Tibial artery (tissue), 4 donors: ENCODE data around the gene MOB1A.

ENCODE experiments used
- DNase-seq, 2 donors: peaks; one replicate each; pipeline ENCODE4 v3.0.0-alpha.2; 2019
- H3K27ac ChIP-seq, 2 donors: fragments of 200-600 bp; sonication (generic) in 1 of 2; 1 replicate in 1 of 2; 2 replicates in 1 of 2; pipeline ENCODE4 v1.5.1; 2018 to 2019; ENCODE audit warnings: mild to moderate bottlenecking in 1 of 2
- H3K27me3 ChIP-seq, 2 donors: fragments of 200-600 bp; sonication (generic) in 1 of 2; one replicate each; pipeline versions ENCODE4 v1.5.1 to v1.6.0; 2016 to 2019
- H3K36me3 ChIP-seq, 3 donors: fragments of 200-600 bp; sonication (generic) in 2 of 3; one replicate each; pipeline ENCODE4 v1.5.1; 2016 to 2019; ENCODE audit warnings: mild to moderate bottlenecking in 2 of 3
- H3K4me1 ChIP-seq, 4 donors: fragments of 200-600 bp; sonication (generic) in 2 of 4; 1 replicate in 3 of 4; 2 replicates in 1 of 4; pipeline ENCODE4 v1.5.1; 2016 to 2019
- H3K4me3 ChIP-seq, 2 donors: fragments of 200-600 bp; sonication (generic) in 1 of 2; 1 replicate in 1 of 2; 2 replicates in 1 of 2; pipeline ENCODE4 v1.5.1; 2018 to 2019; ENCODE audit warnings: mild to moderate bottlenecking in 2 of 2
- H3K9me3 ChIP-seq, 3 donors: fragments of 200-600 bp; sonication (generic) in 1 of 3; one replicate each; pipeline ENCODE4 v1.5.1; 2016 to 2019
- CTCF ChIP-seq, 2 experiments: fragments of 200-600 bp in 1 of 2; fragments of 450-650 bp in 1 of 2; IDR thresholded peaks; one replicate each; pipeline ENCODE4 v1.5.1; 2017 to 2019; ENCODE audit warnings: antibody characterized with exemption in 2 of 2, mild to moderate bottlenecking in 1 of 2, moderate library complexity in 1 of 2
- intact Hi-C: fragments of 100-400 bp; cut with DNase I; formaldehyde crosslinking; loops from one replicate; pipeline ENCODE4 v1.15.0; 2023; ENCODE audit warnings: low total_unique reads

Gene MOB1A

GRCh38 chr2:74119912-74120825 lies 58.5 kb downstream of the MOB1A start:
- peak overlapping the region; percentile 63 to 89 for H3K4me3 ChIP-seq
- DNase-seq, result peak; percentile 66 to 89
- H3K4me1 ChIP-seq, result peaks cover 0 to 6% (median 4%) of the 10 kb centered on the region in 4 donors
- no peaks in the 10 kb centered on the region for H3K36me3 ChIP-seq
- TF ChIP-seq CTCF (IDR thresholded peaks at IDR 0.05), result peak; percentile 44 to 52
- intact Hi-C loops, result no loop called here
- no peaks in the 10 kb centered on the region for H3K27me3 ChIP-seq
- H3K27ac ChIP-seq, result peak overlapping the region; percentile 80 to 84
- H3K9me3 ChIP-seq, result no peaks in the 10 kb centered on the region

- Histone ChIP-seq H3K36me3 (no peaks in the 10 kb centered on the region), H3K4me1 (peaks cover 0 to 6% (median 4%) of the 10 kb centered on the region in 4 donors), H3K27me3 (no peaks in the 10 kb centered on the region), H3K27ac (peak overlapping the region in 1 of 2 donors; percentile 80), H3K4me3 (peak overlapping the region in 1 of 2 donors; percentile 89), H3K9me3 (no peaks in the 10 kb centered on the region)
- no peak for DNase-seq
- intact Hi-C loops, result no loop called here
- TF ChIP-seq CTCF (IDR thresholded peaks at IDR 0.05), result peak; percentile 14 to 32
Measured at GRCh38 chr2:74119339-74119738, 59.3 kb downstream of the MOB1A start.

GRCh38 chr2:74111380-74111779 lies 67.3 kb downstream of the MOB1A start:
- H3K27me3 ChIP-seq, result no peaks in the 10 kb centered on the region
- no peak overlapping the region for H3K4me3 ChIP-seq
- intact Hi-C loops, result no loop called here
- no peaks in the 10 kb centered on the region for H3K9me3 ChIP-seq
- DNase-seq, result no peak
- H3K4me1 ChIP-seq, result no peaks in the 10 kb centered on the region
- H3K27ac ChIP-seq, result no peak overlapping the region
- H3K36me3 ChIP-seq, result no peaks in the 10 kb centered on the region
- TF ChIP-seq CTCF (IDR thresholded peaks at IDR 0.05), result no peak

- intact Hi-C loops, result no loop called here
Measured at GRCh38 chr2:74110537-74110936, 68.1 kb downstream of the MOB1A start.

GRCh38 chr2:74109551-74109950 lies 69.1 kb downstream of the MOB1A start:
- no peak for TF ChIP-seq CTCF (IDR thresholded peaks at IDR 0.05)
- Histone ChIP-seq H3K36me3 (no peaks in the 10 kb centered on the region), H3K27me3 (no peaks in the 10 kb centered on the region), H3K27ac (no peak overlapping the region), H3K4me3 (no peak overlapping the region), H3K4me1 (no peaks in the 10 kb centered on the region), H3K9me3 (no peaks in the 10 kb centered on the region)
- DNase-seq, result no peak
- intact Hi-C loops, result no loop called here

More at GRCh38 chr2:74110537-74110936, 68.1 kb downstream of the MOB1A start:
- no peak for DNase-seq
- H3K27ac ChIP-seq, result no peak overlapping the region
- H3K9me3 ChIP-seq, result no peaks in the 10 kb centered on the region
- H3K36me3 ChIP-seq, result no peaks in the 10 kb centered on the region
- H3K4me1 ChIP-seq, result no peaks in the 10 kb centered on the region
- no peak overlapping the region for H3K4me3 ChIP-seq
- no peak for TF ChIP-seq CTCF (IDR thresholded peaks at IDR 0.05)
- no peaks in the 10 kb centered on the region for H3K27me3 ChIP-seq
